ENCODE results near the gene DENND4C. TPM values are rescaled to one million over a fixed set of nuclear protein-coding genes. Genes with fewer than 3 reads are reported as not detected.
A peak's percentile ranks its signal among the peaks of the same experiment; 100 is the strongest.
"Not testable (repeated sequence)": the region's sequence is repeated elsewhere in the genome, so short reads cannot be mapped to it uniquely, and the experiment has no call there.

The DENND4C gene
- total and polyA plus RNA-seq, 2 donors (not counting 1 experiment from before 2014, with no cell fraction given): 27.4 to 87.0 TPM

GRCh38 chr9:19380826-19381075, 150.3 kb downstream of the DENND4C start:
- peak overlapping the region; percentile 84 for H2AFZ ChIP-seq (ENCODE audit: low read length)

GRCh38 chr9:19381656-19382055, 151.2 kb downstream of the DENND4C start:
- no peak for DNase-seq (ENCODE audit: low read depth in 2 of 2)
- no peak overlapping the region for H3K4me2 ChIP-seq (ENCODE audit: extremely low read depth, insufficient read depth, low read length)
- H3K27me3 ChIP-seq (ENCODE audit: control insufficient read depth, insufficient read depth, low read length): no peaks in the 10 kb centered on the region
- no peak overlapping the region for H3K4me3 ChIP-seq (replicated peaks in 1 of 4; ENCODE audit: control extremely low read depth in 1 of 4, insufficient read depth in 1 of 4, low read depth in 3 of 4, low read length in 4 of 4)
- peaks cover 3% of the 10 kb centered on the region for H3K36me3 ChIP-seq (ENCODE audit: control insufficient read depth, insufficient read depth, low read length)
- H2AFZ ChIP-seq (ENCODE audit: low read length): no peak overlapping the region
- no peaks in the 10 kb centered on the region for H3K9me3 ChIP-seq (ENCODE audit: control insufficient read depth, insufficient read depth, low read depth, low read length)
- no peak overlapping the region for H3K27ac ChIP-seq (ENCODE audit: insufficient read depth, low read length)
- H3K9ac ChIP-seq (ENCODE audit: insufficient read depth, low read length): no peak overlapping the region
- TF ChIP-seq CTCF (conservative IDR thresholded peaks at IDR 0.05 in 1 of 2, IDR thresholded peaks at IDR 0.05 in 1 of 2; ENCODE audit: low read depth in 1 of 2, low read length in 2 of 2) (no peak), EZH2 (IDR thresholded peaks at IDR 0.05; ENCODE audit: low read length, missing control alignments) (no peak)
- H4K20me1 ChIP-seq (ENCODE audit: control insufficient read depth, extremely low read depth, insufficient read depth, low read length): no peaks in the 10 kb centered on the region
- H3K79me2 ChIP-seq (ENCODE audit: control insufficient read depth, insufficient read depth, low read length): peaks cover 31% of the 10 kb centered on the region
- H3K4me1 ChIP-seq (ENCODE audit: control insufficient read depth, extremely low read depth, insufficient read depth, low read length): peaks cover 2% of the 10 kb centered on the region

More at GRCh38 chr9:19380826-19381075, 150.3 kb downstream of the DENND4C start:
- no peaks in the 10 kb centered on the region for H3K9me3 ChIP-seq (ENCODE audit: control insufficient read depth, insufficient read depth, low read depth, low read length)
- H3K27ac ChIP-seq (ENCODE audit: insufficient read depth, low read length): peak overlapping the region; percentile 91
- peak overlapping the region; percentile 78 to 94 (median 88) for H3K4me3 ChIP-seq (replicated peaks in 1 of 4; ENCODE audit: control extremely low read depth in 1 of 4, insufficient read depth in 1 of 4, low read depth in 3 of 4, low read length in 4 of 4)
- no peak for DNase-seq (ENCODE audit: low read depth in 2 of 2)
- H3K27me3 ChIP-seq (ENCODE audit: control insufficient read depth, insufficient read depth, low read length): no peaks in the 10 kb centered on the region
- TF ChIP-seq CTCF (conservative IDR thresholded peaks at IDR 0.05 in 1 of 2, IDR thresholded peaks at IDR 0.05 in 1 of 2; ENCODE audit: low read depth in 1 of 2, low read length in 2 of 2) (no peak), EZH2 (IDR thresholded peaks at IDR 0.05; ENCODE audit: low read length, missing control alignments) (no peak)
- peaks cover 31% of the 10 kb centered on the region for H3K79me2 ChIP-seq (ENCODE audit: control insufficient read depth, insufficient read depth, low read length)
- peaks cover 7% of the 10 kb centered on the region for H3K36me3 ChIP-seq (ENCODE audit: control insufficient read depth, insufficient read depth, low read length)
- H4K20me1 ChIP-seq (ENCODE audit: control insufficient read depth, extremely low read depth, insufficient read depth, low read length): no peaks in the 10 kb centered on the region
- peak overlapping the region; percentile 78 for H3K4me2 ChIP-seq (ENCODE audit: extremely low read depth, insufficient read depth, low read length)
- H3K4me1 ChIP-seq (ENCODE audit: control insufficient read depth, extremely low read depth, insufficient read depth, low read length): peaks cover 2% of the 10 kb centered on the region
- H3K9ac ChIP-seq (ENCODE audit: insufficient read depth, low read length): peak overlapping the region; percentile 70

GRCh38 chr9:19385212-19385611, 154.7 kb downstream of the DENND4C start:
- H3K9me3 ChIP-seq (ENCODE audit: control insufficient read depth, insufficient read depth, low read depth, low read length); H3K79me2 ChIP-seq (ENCODE audit: control insufficient read depth, insufficient read depth, low read length); H3K4me2 ChIP-seq (ENCODE audit: extremely low read depth, insufficient read depth, low read length); H2AFZ ChIP-seq (ENCODE audit: low read length); H4K20me1 ChIP-seq (ENCODE audit: control insufficient read depth, extremely low read depth, insufficient read depth, low read length); H3K4me3 ChIP-seq (replicated peaks in 1 of 4; ENCODE audit: control extremely low read depth in 1 of 4, insufficient read depth in 1 of 4, low read depth in 3 of 4, low read length in 4 of 4); DNase-seq (ENCODE audit: low read depth in 2 of 2); H3K27me3 ChIP-seq (ENCODE audit: control insufficient read depth, insufficient read depth, low read length); H3K36me3 ChIP-seq (ENCODE audit: control insufficient read depth, insufficient read depth, low read length); H3K4me1 ChIP-seq (ENCODE audit: control insufficient read depth, extremely low read depth, insufficient read depth, low read length); H3K27ac ChIP-seq (ENCODE audit: insufficient read depth, low read length); H3K9ac ChIP-seq (ENCODE audit: insufficient read depth, low read length): not testable (repeated sequence)

Data from fibroblast of lung (primary cell).